HEK293 (cell line): ENCODE measurements around the gene CERS5.

ENCODE experiments used
- CTCF ChIA-PET: fragments of 350-600 bp; formaldehyde crosslinking; extraction: SDS; loops from one replicate; lab custom pipeline; 2021; ENCODE audit warnings: antibody characterized with exemption; lab: Yijun Ruan, JAX
- POLR2A ChIA-PET: fragments of 300-600 bp; formaldehyde crosslinking; extraction: SDS; loops from one replicate; lab custom pipeline; 2020; ENCODE audit warnings: antibody characterized with exemption, inconsistent platforms; lab: Yijun Ruan, JAX
- H3K27ac ChIP-seq: fragments of 200-500 bp; sonication (Bioruptor generic); 2 replicates; pipeline ENCODE4 v1.5.1; 2014; ENCODE audit warnings: low read depth, low read length, control low read depth, inconsistent platforms; ENCODE audit errors: extremely low read depth
- H3K36me3 ChIP-seq, 2 experiments: fragments of 200-500 bp in 1 of 2; sonication (Bioruptor generic) in 1 of 2; 1 replicate in 1 of 2; 2 replicates in 1 of 2; pipeline ENCODE4 v1.5.1; 2014 to 2017; ENCODE audit warnings: inconsistent platforms in 2 of 2, low read length in 2 of 2; ENCODE audit not compliant: control insufficient read depth in 2 of 2, insufficient read depth in 1 of 2
- H3K4me1 ChIP-seq: fragments of 200-500 bp; sonication (Bioruptor generic); 2 replicates; pipeline ENCODE4 v1.5.1; 2014; ENCODE audit warnings: mild to moderate bottlenecking, low read length, inconsistent platforms; ENCODE audit not compliant: control insufficient read depth, insufficient read depth
- H3K4me3 ChIP-seq: 2 replicates; pipeline ENCODE4 v1.5.1; 2011; ENCODE audit warnings: low read depth, mild to moderate bottlenecking, control low read depth, low read length, moderate library complexity
- H3K9me3 ChIP-seq: fragments of 200-500 bp; sonication (Bioruptor generic); 2 replicates; pipeline ENCODE4 v1.5.1; 2014; ENCODE audit warnings: low read depth, low read length, inconsistent platforms; ENCODE audit not compliant: control insufficient read depth, insufficient read depth
- CTCF ChIP-seq: fragments of 450-650 bp; formaldehyde crosslinking; IDR thresholded peaks from 2 replicates; pipeline ENCODE4 v1.5.1; 2016; ENCODE audit warnings: missing biosample characterization, missing genetic modification characterization
- HOXC10 ChIP-seq: sonication (generic); formaldehyde crosslinking; IDR thresholded peaks from 2 replicates; pipeline ENCODE4 v1.8.1; 2023; ENCODE audit warnings: mild to moderate bottlenecking, missing genetic modification reagents
- PRDM1 ChIP-seq: fragments of 450-650 bp; formaldehyde crosslinking; IDR thresholded peaks from 2 replicates; pipeline ENCODE4; 2016; ENCODE audit warnings: missing biosample characterization, missing genetic modification characterization
- ZBTB7A ChIP-seq: fragments of 450-650 bp; formaldehyde crosslinking; IDR thresholded peaks from 2 replicates; pipeline ENCODE4 v1.5.1; 2016; ENCODE audit warnings: low read depth, missing biosample characterization, missing genetic modification characterization
- ZEB2 ChIP-seq: fragments of 450-650 bp; formaldehyde crosslinking; IDR thresholded peaks from 2 replicates; pipeline ENCODE4 v1.5.1; 2016; ENCODE audit warnings: missing biosample characterization, missing genetic modification characterization
- ZNF280D ChIP-seq: fragments of 450-650 bp; formaldehyde crosslinking; IDR thresholded peaks from 2 replicates; pipeline ENCODE4 v1.5.1; 2016; ENCODE audit warnings: missing biosample characterization, missing genetic modification characterization
- ZNF302 ChIP-seq: fragments of 450-650 bp; formaldehyde crosslinking; IDR thresholded peaks from 2 replicates; pipeline ENCODE4 v1.5.1; 2016; ENCODE audit warnings: missing biosample characterization, missing genetic modification characterization, low read depth
- ZNF510 ChIP-seq: fragments of 450-650 bp; formaldehyde crosslinking; IDR thresholded peaks from 2 replicates; pipeline ENCODE4 v1.5.1; 2018; ENCODE audit warnings: mild to moderate bottlenecking, missing genetic modification characterization, missing biosample characterization; ENCODE audit not compliant: insufficient replicate concordance
- ZNF654 ChIP-seq: fragments of 450-650 bp; formaldehyde crosslinking; IDR thresholded peaks from 2 replicates; pipeline ENCODE4 v1.5.1; 2016; ENCODE audit warnings: low read depth, missing biosample characterization, missing genetic modification characterization
- ZNF707 ChIP-seq: fragments of 450-650 bp; formaldehyde crosslinking; IDR thresholded peaks from 2 replicates; pipeline ENCODE4 v1.5.1; 2016; ENCODE audit warnings: missing biosample characterization, missing genetic modification characterization

The CERS5 gene

GRCh38 chr12:50089730-50090129, 77.4 kb downstream of the CERS5 start:
- no peak overlapping the region for H3K27ac ChIP-seq
- POLR2A ChIA-PET = no interaction called here

GRCh38 chr12:50088577-50089335, 78.4 kb downstream of the CERS5 start:
- POLR2A ChIA-PET = interaction anchor here (1.2 kb wide), 1 partner anchor 24 kb away, joined by 4 read pairs; the partner anchor contains the start of gene COX14
- Histone ChIP-seq H3K27ac (no peak overlapping the region), H3K4me3 (no peak overlapping the region)

More at GRCh38 chr12:50089730-50090129, 77.4 kb downstream of the CERS5 start:
- no peak overlapping the region for H3K4me3 ChIP-seq
- no peak for TF ChIP-seq ZBTB7A (tag by site-specific recombination)
- TF ChIP-seq, all 188 proteins: peak for 0
- CTCF ChIA-PET = interaction anchor here (0.7 to 3.5 kb wide), 12 partner anchors 7 to 222 kb away, joined by 3 to 53 read pairs (median 7); partner anchors contain the start of genes COX14 and GPD1
- Histone ChIP-seq H3K9me3 (no peaks in the 10 kb centered on the region), H3K36me3 (peaks cover 69 to 85% of the 10 kb centered on the region in 2 experiments), H3K4me1 (no peaks in the 10 kb centered on the region)

GRCh38 chr12:50087995-50088394, 79.2 kb downstream of the CERS5 start:
- ChIA-PET POLR2A (interaction anchor here (0.6 to 1.2 kb wide), 2 partner anchors 24 to 56 kb away, joined by 3 to 4 read pairs; partner anchors contain the start of gene COX14), CTCF (interaction anchor here (0.6 to 3.5 kb wide), 18 partner anchors 9 to 643 kb away, joined by 3 to 53 read pairs (median 4); partner anchors contain the start of genes COX14 and GPD1)
- H3K36me3 ChIP-seq = peaks cover 54 to 68% of the 10 kb centered on the region in 2 experiments
- H3K9me3 ChIP-seq = no peaks in the 10 kb centered on the region
- H3K4me1 ChIP-seq = no peaks in the 10 kb centered on the region
- no peak overlapping the region for H3K4me3 ChIP-seq
- TF ChIP-seq ZEB2 (tag by site-specific recombination) (no peak), ZNF707 (tag by site-specific recombination) (no peak), PRDM1 (peak; percentile 27; the same call in 1 of the 2 replicates), ZNF302 (tag by site-specific recombination) (no peak)
- H3K27ac ChIP-seq = no peak overlapping the region

More at GRCh38 chr12:50088577-50089335, 78.4 kb downstream of the CERS5 start:
- no peaks in the 10 kb centered on the region for H3K9me3 ChIP-seq
- TF ChIP-seq ZNF654 (tag by site-specific recombination) (peak; percentile 66), CTCF (tag by site-specific recombination) (peak; percentile 59; the same call in 1 of the 2 replicates), HOXC10 (CRISPR knock-in tag) (no peak), ZNF280D (tag by site-specific recombination) (no peak), ZEB2 (tag by site-specific recombination) (peak; percentile 43; the same call in 1 of the 2 replicates), ZNF510 (tag by site-specific recombination) (no peak)
- H3K36me3 ChIP-seq = peaks cover 62 to 75% of the 10 kb centered on the region in 2 experiments
- CTCF ChIA-PET = interaction anchor here (0.7 to 3.5 kb wide), 21 partner anchors 8 to 642 kb away, joined by 3 to 53 read pairs (median 4); partner anchors contain the start of genes COX14 and GPD1
- no peaks in the 10 kb centered on the region for H3K4me1 ChIP-seq
